Right atrium auricular region (tissue), 2 donors: Measurements from ENCODE around the gene NKX6-1. TPM values are rescaled to one million over a fixed set of nuclear protein-coding genes. Genes with fewer than 3 reads are reported as not detected.
A peak's percentile ranks its signal among the peaks of the same experiment; 100 is the strongest.

Experiments
- DNase-seq: peaks from one replicate; pipeline ENCODE4 v3.0.0-alpha.2; 2019; ENCODE audit warnings: low spot score
- H3K27ac ChIP-seq, 2 donors: fragments of 200-600 bp; sonication (generic); 1 replicate in 1 of 2; 2 replicates in 1 of 2; pipeline ENCODE4 v1.5.1; 2016 to 2019
- H3K27me3 ChIP-seq, 2 donors: fragments of 200-600 bp; sonication (generic); one replicate each; pipeline versions ENCODE4 v1.5.1 to v1.6.0; 2017 to 2019
- H3K36me3 ChIP-seq: fragments of 200-600 bp; sonication (generic); one replicate; pipeline ENCODE4 v1.5.1; 2016
- H3K4me1 ChIP-seq, 2 donors: fragments of 200-600 bp; sonication (generic); one replicate each; pipeline versions ENCODE4 v1.5.1 to v1.6.0; 2017 to 2019
- H3K4me3 ChIP-seq, 2 donors: fragments of 200-600 bp; sonication (generic); 1 replicate in 1 of 2; 2 replicates in 1 of 2; pipeline ENCODE4 v1.5.1; 2017 to 2019; ENCODE audit warnings: mild to moderate bottlenecking in 1 of 2, moderate library complexity in 1 of 2
- H3K9me3 ChIP-seq, 2 donors: fragments of 200-600 bp; sonication (generic); one replicate each; pipeline ENCODE4 v1.5.1; 2019
- total RNA-seq, 2 donors: library from RNA; depleted of rRNA; stranded (reverse); fragments of >200 nt; gene quantifications; one replicate each; pipeline ENCODE4 v1.1.0, GENCODE V29; 2016
- TF ChIP-seq, protein P1 (sequence below), 2 donors: fragments of 200-600 bp; sonication (generic); IDR thresholded peaks; one replicate each; pipeline ENCODE4 v1.5.1; 2019; ENCODE audit warnings: antibody characterized with exemption in 2 of 2

The NKX6-1 gene
- total RNA-seq, 2 donors from 2014 or later, result not detected

DNA sequence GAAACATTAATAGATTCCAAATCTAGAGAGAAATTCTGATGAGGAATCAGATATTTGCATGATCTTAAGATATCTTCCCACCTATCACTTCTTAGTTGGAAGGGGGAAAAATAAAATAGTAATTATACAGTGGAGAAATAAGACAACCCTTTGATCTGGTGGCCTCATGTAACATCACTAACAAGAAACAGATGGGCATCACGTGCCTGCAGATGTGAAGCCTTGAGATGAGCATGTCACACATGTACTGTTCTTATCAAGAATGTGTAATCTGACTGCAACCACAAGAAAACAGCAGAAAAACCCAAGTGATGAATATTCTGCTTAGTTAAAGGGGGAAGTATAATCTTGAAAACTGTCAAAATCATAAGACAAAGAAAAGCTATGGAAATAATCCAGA, 31.4 kb upstream of the NKX6-1 start:
- Histone ChIP-seq H3K9me3 (peaks cover 0 to 6% of the 10 kb centered on the region in 2 donors), H3K4me3 (no peak overlapping the region), H3K27ac (no peak overlapping the region), H3K4me1 (no peaks in the 10 kb centered on the region), H3K36me3 (no peaks in the 10 kb centered on the region), H3K27me3 (no peaks in the 10 kb centered on the region)
- DNase-seq, result no peak
- TF ChIP-seq, protein P1, sequence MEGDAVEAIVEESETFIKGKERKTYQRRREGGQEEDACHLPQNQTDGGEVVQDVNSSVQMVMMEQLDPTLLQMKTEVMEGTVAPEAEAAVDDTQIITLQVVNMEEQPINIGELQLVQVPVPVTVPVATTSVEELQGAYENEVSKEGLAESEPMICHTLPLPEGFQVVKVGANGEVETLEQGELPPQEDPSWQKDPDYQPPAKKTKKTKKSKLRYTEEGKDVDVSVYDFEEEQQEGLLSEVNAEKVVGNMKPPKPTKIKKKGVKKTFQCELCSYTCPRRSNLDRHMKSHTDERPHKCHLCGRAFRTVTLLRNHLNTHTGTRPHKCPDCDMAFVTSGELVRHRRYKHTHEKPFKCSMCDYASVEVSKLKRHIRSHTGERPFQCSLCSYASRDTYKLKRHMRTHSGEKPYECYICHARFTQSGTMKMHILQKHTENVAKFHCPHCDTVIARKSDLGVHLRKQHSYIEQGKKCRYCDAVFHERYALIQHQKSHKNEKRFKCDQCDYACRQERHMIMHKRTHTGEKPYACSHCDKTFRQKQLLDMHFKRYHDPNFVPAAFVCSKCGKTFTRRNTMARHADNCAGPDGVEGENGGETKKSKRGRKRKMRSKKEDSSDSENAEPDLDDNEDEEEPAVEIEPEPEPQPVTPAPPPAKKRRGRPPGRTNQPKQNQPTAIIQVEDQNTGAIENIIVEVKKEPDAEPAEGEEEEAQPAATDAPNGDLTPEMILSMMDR (IDR thresholded peaks at IDR 0.05), result no peak

DNA sequence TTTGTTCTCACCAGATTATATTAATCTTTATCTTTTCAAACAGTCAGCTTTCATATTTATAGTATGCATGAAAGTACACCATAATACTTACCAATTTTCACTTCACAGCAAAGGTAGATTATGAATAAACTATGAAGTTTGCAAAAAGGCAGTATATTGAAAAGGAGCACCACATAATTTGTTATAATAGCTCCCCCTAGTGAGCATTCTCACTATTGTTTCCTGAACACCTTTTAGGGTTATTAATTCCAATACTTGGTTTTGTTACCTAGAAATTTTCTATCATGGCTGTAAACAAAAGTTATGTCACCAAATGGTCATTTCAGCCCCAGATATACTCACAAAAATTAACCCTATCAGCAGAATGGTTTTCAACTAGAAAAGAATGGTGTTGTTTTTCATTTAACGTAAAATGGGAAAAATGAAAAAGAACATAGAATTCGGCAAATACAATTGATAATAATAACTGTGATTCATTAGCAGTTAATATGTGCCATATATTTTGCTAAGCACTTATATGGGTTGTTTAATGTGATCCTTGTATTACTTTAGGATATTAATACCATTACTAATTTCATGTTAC, 30.2 kb upstream of the NKX6-1 start:
- Histone ChIP-seq H3K4me3 (no peak overlapping the region), H3K27me3 (no peaks in the 10 kb centered on the region), H3K9me3 (peaks cover 0 to 6% of the 10 kb centered on the region in 2 donors), H3K36me3 (no peaks in the 10 kb centered on the region), H3K4me1 (no peaks in the 10 kb centered on the region), H3K27ac (no peak overlapping the region)
- DNase-seq, result no peak
- TF ChIP-seq, protein P1 (IDR thresholded peaks at IDR 0.05), result peak; percentile 50 to 71

DNA sequence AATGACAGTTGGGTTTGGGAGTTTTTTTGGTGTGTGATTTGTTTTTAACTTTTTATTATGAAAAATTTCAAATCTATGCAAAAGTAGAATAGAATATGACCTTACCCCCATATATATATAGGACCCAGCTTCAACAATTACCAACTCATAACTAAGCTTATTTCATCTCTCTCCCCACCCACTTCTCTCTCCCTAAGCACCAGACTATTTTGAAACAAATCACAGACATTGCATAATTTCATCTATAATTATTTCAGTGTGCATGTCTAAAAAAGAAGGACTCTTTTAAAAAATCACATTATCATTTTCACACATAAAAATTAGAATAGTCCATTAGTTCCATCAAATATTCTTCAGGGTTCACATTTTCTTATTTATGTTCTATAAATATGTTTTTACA, 28.3 kb upstream of the NKX6-1 start:
- no peaks in the 10 kb centered on the region for H3K4me1 ChIP-seq
- TF ChIP-seq, protein P1 (IDR thresholded peaks at IDR 0.05), result no peak
- H3K36me3 ChIP-seq, result no peaks in the 10 kb centered on the region
- H3K27me3 ChIP-seq, result no peaks in the 10 kb centered on the region
- H3K4me3 ChIP-seq, result no peak overlapping the region
- no peak overlapping the region for H3K27ac ChIP-seq
- no peak for DNase-seq
- no peaks in the 10 kb centered on the region for H3K9me3 ChIP-seq

DNA sequence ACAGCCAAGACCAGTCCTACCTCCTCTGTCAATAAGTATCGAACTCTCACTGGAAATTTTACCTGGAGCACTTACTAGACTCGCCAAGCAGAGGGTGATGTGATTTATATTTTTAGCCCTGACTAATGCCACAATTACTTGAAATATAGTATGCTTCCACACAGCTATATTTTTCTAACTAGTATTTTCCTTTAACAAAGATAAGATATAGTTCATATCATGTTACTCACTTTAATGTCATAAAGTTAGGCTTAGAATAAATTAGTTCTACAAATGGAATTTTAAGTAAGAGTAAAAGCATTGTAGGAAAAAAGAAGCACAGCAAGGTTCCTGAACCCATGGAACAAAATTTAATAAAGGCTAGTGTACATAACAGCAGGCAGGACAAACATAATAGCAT, 16.0 kb upstream of the NKX6-1 start:
- Histone ChIP-seq H3K36me3 (no peaks in the 10 kb centered on the region), H3K27me3 (no peaks in the 10 kb centered on the region), H3K4me3 (no peak overlapping the region), H3K4me1 (no peaks in the 10 kb centered on the region), H3K9me3 (no peaks in the 10 kb centered on the region), H3K27ac (no peak overlapping the region)
- DNase-seq, result no peak
- TF ChIP-seq, protein P1 (IDR thresholded peaks at IDR 0.05), result no peak

DNA sequence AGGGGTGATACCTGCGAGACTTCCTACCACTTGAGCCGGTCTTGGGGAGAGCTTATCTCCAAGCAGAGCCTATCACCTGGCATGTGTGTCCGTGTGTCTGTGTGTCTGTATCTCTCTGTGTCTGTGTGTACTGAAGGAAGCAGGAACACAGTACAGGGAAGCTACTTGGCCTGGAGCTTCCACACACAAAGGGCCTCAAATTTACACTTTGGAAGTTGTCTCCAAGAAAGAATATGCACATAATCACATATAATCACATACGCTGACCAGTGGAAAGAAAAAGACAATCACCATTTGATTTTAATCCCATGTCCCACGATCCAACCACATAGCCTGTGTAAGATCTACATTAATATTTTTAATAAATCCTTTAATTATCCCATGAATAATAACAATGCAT, 13.2 kb upstream of the NKX6-1 start:
- Histone ChIP-seq H3K27me3 (no peaks in the 10 kb centered on the region), H3K36me3 (no peaks in the 10 kb centered on the region), H3K4me3 (no peak overlapping the region), H3K27ac (no peak overlapping the region), H3K4me1 (no peaks in the 10 kb centered on the region), H3K9me3 (no peaks in the 10 kb centered on the region)
- DNase-seq, result no peak
- TF ChIP-seq, protein P1 (IDR thresholded peaks at IDR 0.05), result no peak

DNA sequence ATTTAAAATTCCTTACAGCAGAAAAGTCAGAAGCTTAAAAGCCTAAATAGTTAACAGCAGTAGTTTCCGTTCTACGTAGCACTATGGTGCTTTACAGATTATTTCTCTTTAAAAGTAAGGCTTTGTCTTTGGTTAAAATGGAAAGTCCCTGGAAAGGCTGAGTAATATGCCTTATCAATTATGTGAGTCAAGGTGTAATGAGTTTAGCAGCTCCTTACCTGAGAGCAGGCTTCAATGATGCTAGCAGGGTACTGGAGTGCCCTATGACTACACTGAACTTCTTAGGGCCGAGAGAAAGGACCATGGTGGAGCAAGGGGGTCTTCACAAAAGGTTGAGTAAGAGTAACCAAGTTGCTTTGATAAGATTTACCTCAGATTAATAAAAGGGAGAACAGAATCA, 12.6 kb upstream of the NKX6-1 start:
- no peaks in the 10 kb centered on the region for H3K27me3 ChIP-seq

More for the DNA sequence above, 12.6 kb upstream of the NKX6-1 start:
- no peak overlapping the region for H3K4me3 ChIP-seq
- TF ChIP-seq, protein P1 (IDR thresholded peaks at IDR 0.05), result no peak
- no peak for DNase-seq
- H3K27ac ChIP-seq, result no peak overlapping the region
- no peaks in the 10 kb centered on the region for H3K36me3 ChIP-seq
- H3K9me3 ChIP-seq, result no peaks in the 10 kb centered on the region
- H3K4me1 ChIP-seq, result no peaks in the 10 kb centered on the region
